ENCODE results near the gene GGT6. TPM values are rescaled to one million over a fixed set of nuclear protein-coding genes. Genes with fewer than 3 reads are reported as not detected.
A peak's percentile ranks its signal among the peaks of the same experiment; 100 is the strongest.

GGT6 gene
- total RNA-seq, 1 donor from 2014 or later: not detected

DNA sequence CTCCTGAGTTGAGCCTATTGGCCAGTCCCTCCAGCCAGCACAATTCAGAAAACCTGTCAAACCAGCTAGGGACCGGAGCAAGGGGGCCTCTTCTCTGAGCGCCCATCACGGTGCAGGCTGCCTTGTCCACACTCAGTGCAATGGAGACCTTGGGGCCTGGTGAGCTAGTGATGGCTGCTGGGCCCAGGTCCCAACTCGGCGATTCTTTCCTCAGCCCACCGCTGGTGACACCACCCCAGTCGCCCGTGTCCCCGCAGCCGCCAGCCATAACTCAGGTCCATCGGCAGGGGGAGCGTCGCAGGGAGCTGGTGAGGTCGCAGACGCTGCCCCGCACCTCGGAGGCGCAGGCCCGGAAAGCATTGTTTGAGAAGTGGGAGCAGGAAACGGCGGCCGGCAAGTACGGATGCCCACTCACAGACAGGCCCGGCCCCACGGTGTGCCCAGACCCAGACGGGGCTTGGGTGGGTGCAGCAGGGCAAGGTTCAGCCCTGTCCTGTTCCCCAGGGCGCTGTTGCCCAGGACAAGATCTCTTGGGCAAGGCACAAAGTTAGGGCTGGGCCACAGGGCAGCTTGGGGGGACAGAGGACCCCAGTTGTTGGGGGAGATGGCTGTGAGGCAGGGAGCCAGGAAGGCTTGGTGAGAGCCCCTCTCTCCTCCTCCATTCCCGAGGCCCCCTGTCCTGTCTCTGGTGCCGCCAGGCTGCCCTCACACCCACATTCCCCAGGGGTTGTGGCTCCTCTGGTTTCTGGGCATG is 34.7 kb upstream of the GGT6 start:
- no peak for DNase-seq (ENCODE audit: low spot score in 2 of 2)
- no peak overlapping the region for H3K27ac ChIP-seq
- H3K4me1 ChIP-seq: no peaks in the 10 kb centered on the region
- intact Hi-C loops (cut with DNase I): no loop called here
- no peak overlapping the region for H3K4me3 ChIP-seq
- H3K36me3 ChIP-seq: no peaks in the 10 kb centered on the region
- no peaks in the 10 kb centered on the region for H3K27me3 ChIP-seq
- TF ChIP-seq, protein P1, sequence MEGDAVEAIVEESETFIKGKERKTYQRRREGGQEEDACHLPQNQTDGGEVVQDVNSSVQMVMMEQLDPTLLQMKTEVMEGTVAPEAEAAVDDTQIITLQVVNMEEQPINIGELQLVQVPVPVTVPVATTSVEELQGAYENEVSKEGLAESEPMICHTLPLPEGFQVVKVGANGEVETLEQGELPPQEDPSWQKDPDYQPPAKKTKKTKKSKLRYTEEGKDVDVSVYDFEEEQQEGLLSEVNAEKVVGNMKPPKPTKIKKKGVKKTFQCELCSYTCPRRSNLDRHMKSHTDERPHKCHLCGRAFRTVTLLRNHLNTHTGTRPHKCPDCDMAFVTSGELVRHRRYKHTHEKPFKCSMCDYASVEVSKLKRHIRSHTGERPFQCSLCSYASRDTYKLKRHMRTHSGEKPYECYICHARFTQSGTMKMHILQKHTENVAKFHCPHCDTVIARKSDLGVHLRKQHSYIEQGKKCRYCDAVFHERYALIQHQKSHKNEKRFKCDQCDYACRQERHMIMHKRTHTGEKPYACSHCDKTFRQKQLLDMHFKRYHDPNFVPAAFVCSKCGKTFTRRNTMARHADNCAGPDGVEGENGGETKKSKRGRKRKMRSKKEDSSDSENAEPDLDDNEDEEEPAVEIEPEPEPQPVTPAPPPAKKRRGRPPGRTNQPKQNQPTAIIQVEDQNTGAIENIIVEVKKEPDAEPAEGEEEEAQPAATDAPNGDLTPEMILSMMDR (IDR thresholded peaks at IDR 0.05): peak in 1 of 3 experiments; percentile 17
- no peaks in the 10 kb centered on the region for H3K9me3 ChIP-seq

DNA sequence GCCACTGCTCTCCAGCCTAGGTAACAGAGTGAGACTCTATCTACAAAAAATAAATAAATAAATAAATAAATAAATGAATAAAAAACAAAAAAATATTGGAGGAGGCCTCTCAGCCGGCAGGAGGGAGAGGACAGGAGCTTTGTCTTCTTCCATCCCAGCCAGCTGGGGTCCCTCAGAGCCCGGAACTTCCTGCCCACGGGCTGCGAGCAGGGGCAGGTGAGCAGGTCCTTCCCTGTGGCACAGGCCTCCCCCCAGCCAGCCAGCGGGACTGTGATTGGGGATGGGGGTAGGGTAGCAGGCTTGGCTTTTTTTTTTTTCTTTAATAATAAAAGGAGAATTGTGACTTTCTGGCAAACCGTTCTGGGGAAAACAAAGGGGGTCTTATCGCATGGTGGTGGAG is 34.0 kb upstream of the GGT6 start:
- Histone ChIP-seq H3K27ac (no peak overlapping the region), H3K4me1 (no peaks in the 10 kb centered on the region), H3K27me3 (no peaks in the 10 kb centered on the region), H3K9me3 (no peaks in the 10 kb centered on the region), H3K36me3 (no peaks in the 10 kb centered on the region), H3K4me3 (no peak overlapping the region)
- TF ChIP-seq, protein P1 (IDR thresholded peaks at IDR 0.05): no peak
- intact Hi-C loops (cut with DNase I): no loop called here
- no peak for DNase-seq (ENCODE audit: low spot score in 2 of 2)

DNA sequence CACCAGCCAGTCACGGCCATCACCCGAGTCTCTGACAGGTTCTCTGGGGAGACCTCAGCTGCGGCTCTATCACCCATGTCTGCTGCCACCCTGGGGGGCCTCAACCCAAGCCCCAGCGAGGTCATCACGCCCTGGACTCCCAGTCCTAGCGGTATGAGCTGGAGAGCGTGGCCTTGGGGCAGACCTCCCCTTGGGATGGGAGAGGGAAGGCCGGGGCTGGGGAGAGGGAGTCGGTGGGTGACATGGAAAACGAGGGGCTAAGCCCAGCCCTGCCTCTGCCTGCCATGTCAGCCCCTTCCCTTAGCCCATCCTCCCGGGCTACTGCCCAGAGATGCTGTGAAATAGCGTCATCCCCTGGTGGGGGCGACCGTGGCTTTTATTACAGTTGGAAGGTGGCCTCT is 32.6 kb upstream of the GGT6 start:
- Histone ChIP-seq H3K27me3 (no peaks in the 10 kb centered on the region), H3K27ac (no peak overlapping the region), H3K4me3 (no peak overlapping the region), H3K36me3 (no peaks in the 10 kb centered on the region), H3K9me3 (no peaks in the 10 kb centered on the region), H3K4me1 (no peaks in the 10 kb centered on the region)
- intact Hi-C loops (cut with DNase I): no loop called here
- TF ChIP-seq, protein P1 (IDR thresholded peaks at IDR 0.05): no peak
- no peak for DNase-seq (ENCODE audit: low spot score in 2 of 2)

DNA sequence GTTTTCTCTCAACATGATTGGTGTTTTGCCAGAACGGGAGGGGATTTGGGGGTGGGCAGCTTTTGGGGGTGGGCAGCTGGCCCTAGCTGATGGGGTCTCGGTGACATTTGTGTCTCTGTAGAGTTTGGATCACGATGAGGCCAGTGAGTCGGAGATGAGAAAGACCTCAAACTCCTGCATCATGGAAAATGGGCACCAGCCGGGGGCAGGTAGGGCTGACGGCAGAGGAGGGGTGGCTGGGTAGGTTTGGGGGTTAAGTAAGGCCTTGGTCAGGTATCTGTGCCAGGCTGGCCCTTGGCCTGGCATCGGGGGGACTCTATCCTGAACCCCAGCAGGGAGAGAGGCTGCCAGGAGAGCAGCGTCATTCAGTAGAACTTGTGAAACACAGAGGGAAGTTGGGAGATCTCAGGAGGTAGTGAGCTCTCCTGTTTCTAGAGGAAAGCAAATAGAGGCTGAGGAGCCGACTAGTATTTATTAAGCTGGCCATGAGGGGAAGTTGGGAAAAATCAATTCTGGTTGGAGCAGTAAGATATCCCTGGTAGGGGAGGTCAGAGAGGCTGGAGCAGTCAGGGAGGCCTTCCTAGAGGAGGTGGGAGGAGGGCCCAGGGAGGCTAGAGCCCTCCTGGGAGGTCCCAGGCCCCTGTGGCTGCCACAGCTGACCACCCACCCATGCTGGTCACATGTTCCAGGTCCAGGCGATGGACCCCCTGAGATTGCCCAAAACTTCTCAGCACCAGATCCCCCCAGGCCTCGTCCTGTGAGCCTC is 32.0 kb upstream of the GGT6 start:
- Histone ChIP-seq H3K4me3 (no peak overlapping the region), H3K36me3 (no peaks in the 10 kb centered on the region), H3K9me3 (no peaks in the 10 kb centered on the region), H3K27ac (no peak overlapping the region), H3K4me1 (no peaks in the 10 kb centered on the region), H3K27me3 (no peaks in the 10 kb centered on the region)
- intact Hi-C loops (cut with DNase I): no loop called here
- DNase-seq (ENCODE audit: low spot score in 2 of 2): no peak
- TF ChIP-seq, protein P1 (IDR thresholded peaks at IDR 0.05): no peak

DNA sequence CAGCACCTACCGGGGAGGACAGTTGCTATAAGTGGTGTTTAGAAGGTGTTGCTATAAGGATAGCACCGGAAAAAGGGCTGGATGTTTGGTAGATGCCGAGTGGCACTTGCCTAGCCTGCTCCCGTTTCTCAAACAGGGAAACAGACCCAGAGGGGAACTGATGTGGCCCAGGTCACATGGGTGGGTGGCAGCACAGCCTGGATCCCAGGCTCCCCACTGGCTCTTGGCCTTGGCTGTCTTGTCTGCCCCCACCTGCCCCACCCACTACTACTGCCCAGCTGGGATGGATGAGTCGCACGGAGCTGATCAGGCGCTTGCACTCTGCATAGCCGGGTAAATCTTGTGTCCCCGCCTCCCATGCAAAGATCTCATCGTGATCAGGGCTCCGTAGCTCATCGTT is 31.2 kb upstream of the GGT6 start:
- H3K27me3 ChIP-seq: no peaks in the 10 kb centered on the region
- TF ChIP-seq, protein P1 (IDR thresholded peaks at IDR 0.05): no peak
- H3K4me1 ChIP-seq: no peaks in the 10 kb centered on the region
- no peaks in the 10 kb centered on the region for H3K9me3 ChIP-seq
- intact Hi-C loops (cut with DNase I): no loop called here
- H3K27ac ChIP-seq: no peak overlapping the region
- no peak overlapping the region for H3K4me3 ChIP-seq
- DNase-seq (ENCODE audit: low spot score in 2 of 2): no peak
- no peaks in the 10 kb centered on the region for H3K36me3 ChIP-seq

Data from ascending aorta (tissue), 2 donors.